ENCODE data around the gene GNG11. TPM values are rescaled to one million over a fixed set of nuclear protein-coding genes. Genes with fewer than 3 reads are reported as not detected.

GNG11 gene
- total RNA-seq, 1 donor from 2014 or later, result 43.6 TPM

GRCh38 chr7:93938293-93938692 lies 16.8 kb downstream of the GNG11 start:
- TF ChIP-seq CTCF (conservative IDR thresholded peaks at IDR 0.05; ENCODE audit: low read depth, low read length), result no peak
- H3K4me3 ChIP-seq (ENCODE audit: low read depth, low read length), result no peak overlapping the region
- no peak for DNase-seq (ENCODE audit: low read depth)

GRCh38 chr7:93941945-93942344 lies 20.4 kb downstream of the GNG11 start:
- DNase-seq (ENCODE audit: low read depth), result no peak
- H3K4me3 ChIP-seq (ENCODE audit: low read depth, low read length), result no peak overlapping the region
- no peak for TF ChIP-seq CTCF (conservative IDR thresholded peaks at IDR 0.05; ENCODE audit: low read depth, low read length)

GRCh38 chr7:93943816-93944540 lies 22.4 kb downstream of the GNG11 start:
- no peak for DNase-seq (ENCODE audit: low read depth)
- H3K4me3 ChIP-seq (ENCODE audit: low read depth, low read length), result no peak overlapping the region
- no peak for TF ChIP-seq CTCF (conservative IDR thresholded peaks at IDR 0.05; ENCODE audit: low read depth, low read length)

- TF ChIP-seq CTCF (conservative IDR thresholded peaks at IDR 0.05; ENCODE audit: low read depth, low read length), result no peak
- DNase-seq (ENCODE audit: low read depth), result no peak
- no peak overlapping the region for H3K4me3 ChIP-seq (ENCODE audit: low read depth, low read length)
These were observed 23.1 kb downstream of the GNG11 start for GRCh38 chr7:93944673-93945072.

- H3K4me3 ChIP-seq (ENCODE audit: low read depth, low read length), result no peak overlapping the region
- no peak for DNase-seq (ENCODE audit: low read depth)
- no peak for TF ChIP-seq CTCF (conservative IDR thresholded peaks at IDR 0.05; ENCODE audit: low read depth, low read length)
These were observed 23.5 kb downstream of the GNG11 start for GRCh38 chr7:93945083-93945482.

GRCh38 chr7:93945756-93946535 lies 24.4 kb downstream of the GNG11 start:
- DNase-seq (ENCODE audit: low read depth), result no peak
- no peak overlapping the region for H3K4me3 ChIP-seq (ENCODE audit: low read depth, low read length)
- TF ChIP-seq CTCF (conservative IDR thresholded peaks at IDR 0.05; ENCODE audit: low read depth, low read length), result no peak
